Prostate gland (tissue), 2 donors: ENCODE measurements around the gene PRCC. TPM values are rescaled to one million over a fixed set of nuclear protein-coding genes. Genes with fewer than 3 reads are reported as not detected.

Experiments used
- DNase-seq: peaks from one replicate; pipeline ENCODE4 v3.0.0-alpha.2; 2019; ENCODE audit warnings: low spot score
- H3K27ac ChIP-seq, 2 donors: fragments of 200-600 bp; sonication (generic); 2 replicates each; pipeline ENCODE4 v1.5.1; 2017 to 2019
- H3K27me3 ChIP-seq: fragments of 200-600 bp; sonication (generic); replicated peaks from 2 replicates; pipeline ENCODE4 v1.5.1; 2019; ENCODE audit not compliant: insufficient read depth
- H3K36me3 ChIP-seq, 2 donors: fragments of 200-600 bp; sonication (generic); 1 replicate in 1 of 2; 2 replicates in 1 of 2; pipeline versions ENCODE4 v1.5.1 to v1.8.1; 2017 to 2019
- H3K4me1 ChIP-seq: fragments of 200-600 bp; sonication (generic); replicated peaks from 2 replicates; pipeline ENCODE4 v1.5.1; 2019
- H3K4me3 ChIP-seq, 2 donors: fragments of 200-600 bp; sonication (generic); 2 replicates each; pipeline ENCODE4 v1.5.1; 2017 to 2019
- H3K9me3 ChIP-seq: fragments of 200-600 bp; sonication (generic); 2 replicates; pipeline ENCODE4 v1.5.1; 2017
- CTCF ChIP-seq, 4 experiments: fragments of 200-600 bp in 2 of 4; fragments of 450-650 bp in 2 of 4; sonication (generic) in 2 of 4; IDR thresholded peaks; 1 replicate in 3 of 4; 2 replicates in 1 of 4; pipeline ENCODE4 v1.5.1; 2016 to 2019; ENCODE audit warnings: antibody characterized with exemption in 4 of 4, mild to moderate bottlenecking in 2 of 4, moderate library complexity in 2 of 4
- POLR2A ChIP-seq: fragments of 450-650 bp; IDR thresholded peaks from one replicate; pipeline ENCODE4 v1.6.1; 2016; ENCODE audit warnings: antibody characterized with exemption, mild to moderate bottlenecking
- POLR2AphosphoS5 ChIP-seq: sonication (generic); formaldehyde crosslinking; IDR thresholded peaks from one replicate; pipeline ENCODE4 v1.6.1; 2017; ENCODE audit warnings: antibody characterized with exemption
- WGBS: methylation state at CpG from one replicate; pipeline ENCODE4 v1.1.5; 2018; 5-methylcytosine and 5-hydroxymethylcytosine counted together
- intact Hi-C: fragments of 100-400 bp; cut with DNase I; formaldehyde crosslinking; loops from one replicate; pipeline ENCODE4 v1.14.2; 2022
- total RNA-seq, 2 donors: library from RNA; depleted of rRNA; stranded (reverse); fragments of >200 nt; gene quantifications; one replicate each; pipeline ENCODE4 v1.1.0, GENCODE V29; 2016

The PRCC gene
- total RNA-seq, 2 donors from 2014 or later: 33.0 to 61.5 TPM

- no peak overlapping the region for H3K4me3 ChIP-seq
- no peak overlapping the region for H3K27ac ChIP-seq
- TF ChIP-seq POLR2A (no peak), POLR2AphosphoS5 (no peak), CTCF (IDR thresholded peaks at IDR 0.05) (no peak)
- H3K4me1 ChIP-seq: no peaks in the 10 kb centered on the region
- DNase-seq: no peak
- intact Hi-C loops: no loop called here
- H3K9me3 ChIP-seq: no peaks in the 10 kb centered on the region
- H3K36me3 ChIP-seq: no peaks in the 10 kb centered on the region
- WGBS: 85% methylated on average over 9 of the region's 9 CpGs
- H3K27me3 ChIP-seq: peaks cover 12% of the 10 kb centered on the region
Observed at GRCh38 chr1:156842618-156843300, 75.4 kb downstream of the PRCC start.

DNA sequence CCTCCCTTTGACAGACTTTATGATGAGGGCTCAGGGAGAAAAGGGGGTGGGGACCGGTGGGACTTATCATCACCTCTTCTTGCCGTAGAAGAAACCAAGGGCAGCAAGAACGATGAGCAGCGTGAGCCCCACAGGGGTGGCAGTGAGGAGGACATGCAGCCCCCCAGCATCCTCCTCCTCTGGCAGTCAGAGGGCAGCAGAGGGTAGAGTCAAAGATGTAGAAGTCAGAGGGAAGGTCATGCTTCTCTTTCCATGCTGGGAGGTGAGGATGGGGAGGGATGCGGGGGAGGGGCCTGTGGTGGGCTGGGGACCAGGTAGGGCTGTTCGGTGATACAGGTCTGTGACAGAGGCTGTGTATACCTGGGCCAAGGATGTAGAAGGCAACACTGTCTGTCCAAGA is 76.8 kb downstream of the PRCC start:
- H3K27ac ChIP-seq: no peak overlapping the region
- H3K9me3 ChIP-seq: no peaks in the 10 kb centered on the region
- 43% methylated on average over 6 of the region's 6 CpGs for WGBS
- no peak for DNase-seq
- TF ChIP-seq POLR2A (no peak), POLR2AphosphoS5 (no peak), CTCF (IDR thresholded peaks at IDR 0.05) (no peak)
- no peaks in the 10 kb centered on the region for H3K4me1 ChIP-seq
- H3K27me3 ChIP-seq: peaks cover 19% of the 10 kb centered on the region
- no peak overlapping the region for H3K4me3 ChIP-seq
- no peaks in the 10 kb centered on the region for H3K36me3 ChIP-seq
- intact Hi-C loops: no loop called here

- Histone ChIP-seq H3K9me3 (no peaks in the 10 kb centered on the region), H3K4me3 (no peak overlapping the region), H3K4me1 (no peaks in the 10 kb centered on the region), H3K36me3 (no peaks in the 10 kb centered on the region), H3K27ac (no peak overlapping the region), H3K27me3 (peaks cover 19% of the 10 kb centered on the region)
- DNase-seq: no peak
- TF ChIP-seq CTCF (IDR thresholded peaks at IDR 0.05): no peak
- no peak for TF ChIP-seq POLR2AphosphoS5
- no peak for TF ChIP-seq POLR2A
- intact Hi-C loops: no loop called here
- WGBS: 47% methylated on average over 14 of the region's 14 CpGs
Observed at GRCh38 chr1:156844638-156845037, 77.3 kb downstream of the PRCC start.

GRCh38 chr1:156845055-156845952 is 78.0 kb downstream of the PRCC start:
- DNase-seq: no peak
- Histone ChIP-seq H3K27ac (no peak overlapping the region), H3K4me3 (no peak overlapping the region), H3K9me3 (no peaks in the 10 kb centered on the region), H3K27me3 (peaks cover 19% of the 10 kb centered on the region), H3K4me1 (no peaks in the 10 kb centered on the region), H3K36me3 (no peaks in the 10 kb centered on the region)
- no peak for TF ChIP-seq POLR2A
- TF ChIP-seq POLR2AphosphoS5: no peak
- no peak for TF ChIP-seq CTCF (IDR thresholded peaks at IDR 0.05)
- 22% methylated on average over 69 of the region's 69 CpGs for WGBS
- intact Hi-C loops: no loop called here
